ENCODE data around the gene GPANK1. TPM values are rescaled to one million over a fixed set of nuclear protein-coding genes. Genes with fewer than 3 reads are reported as not detected.

The GPANK1 gene
- total and polyA plus RNA-seq, 2 of the 13 experiments (the other 11 are each of a cell fraction or from before 2014, with no cell fraction given) = 15.4 to 22.8 TPM

DNA sequence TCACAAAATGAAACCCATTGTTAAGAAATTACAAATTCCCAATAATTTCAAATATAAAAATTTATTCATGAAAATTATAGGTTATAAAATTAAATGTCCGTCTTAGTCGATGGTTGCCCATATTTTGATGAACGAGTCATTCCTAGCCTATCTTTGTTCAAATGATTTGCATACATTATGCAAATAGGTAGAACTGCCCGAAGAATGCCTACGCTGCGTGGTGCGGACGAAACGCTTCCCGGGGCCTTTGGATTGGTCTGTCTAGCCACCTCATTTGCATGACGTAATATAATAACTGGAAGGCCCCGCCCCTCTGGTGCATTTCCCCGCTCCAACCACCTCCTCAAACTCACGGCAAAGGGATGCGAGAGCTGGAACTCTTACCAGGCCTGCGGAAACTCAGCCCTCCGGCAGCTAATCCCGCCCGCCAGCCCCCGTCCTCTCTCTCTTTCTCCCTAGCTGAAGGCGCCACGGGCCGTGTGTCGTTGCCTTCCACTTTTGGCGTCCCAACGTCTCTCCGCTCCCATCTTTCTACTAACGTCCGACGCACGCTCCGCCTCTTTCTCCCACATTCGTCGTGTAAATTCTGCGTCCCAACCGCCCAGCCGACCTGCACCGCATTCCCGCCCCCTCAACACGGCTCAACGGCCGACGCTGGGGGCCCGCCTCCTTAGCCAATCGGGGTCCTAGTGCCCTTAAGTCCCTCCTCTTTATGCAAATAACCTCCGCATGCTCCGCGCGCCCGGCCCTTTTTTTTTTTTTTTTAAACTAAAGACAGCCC lies 44.8 kb downstream of the GPANK1 start (continued):
- TF ChIP-seq PLSCR1 (CRISPR knock-in tag; IDR thresholded peaks at IDR 0.05; ENCODE audit: borderline replicate concordance) (no peak), ZNF496 (CRISPR knock-in tag; IDR thresholded peaks at IDR 0.05; ENCODE audit: insufficient replicate concordance) (no peak), ZNF780A (CRISPR knock-in tag; IDR thresholded peaks at IDR 0.05) (no peak; the same call in 1 of the 2 replicates), PHF8 (CRISPR knock-in tag; IDR thresholded peaks at IDR 0.05) (peak; percentile 65; the same call in 1 of the 2 replicates), SKI (IDR thresholded peaks at IDR 0.05; ENCODE audit: partially characterized antibody) (peak; percentile 53), MXD1 (CRISPR knock-in tag; IDR thresholded peaks at IDR 0.05) (no peak), ZNF17 (CRISPR knock-in tag; IDR thresholded peaks at IDR 0.05) (no peak), ELF3 (CRISPR knock-in tag; IDR thresholded peaks at IDR 0.05) (no peak), ZNF10 (CRISPR knock-in tag; IDR thresholded peaks at IDR 0.05; ENCODE audit: borderline replicate concordance, low read depth) (no peak), RFX1 (IDR thresholded peaks at IDR 0.05) (no peak), ZFP36L2 (CRISPR knock-in tag; IDR thresholded peaks at IDR 0.05) (no peak), NR0B2 (CRISPR knock-in tag; IDR thresholded peaks at IDR 0.05) (no peak), XBP1 (CRISPR knock-in tag; IDR thresholded peaks at IDR 0.05) (no peak), ADNP (CRISPR knock-in tag; IDR thresholded peaks at IDR 0.05) (no peak), ZNF335 (CRISPR knock-in tag; IDR thresholded peaks at IDR 0.05) (peak; percentile 84), RELA (CRISPR knock-in tag; IDR thresholded peaks at IDR 0.05) (no peak), SMAD9 (CRISPR knock-in tag; IDR thresholded peaks at IDR 0.05) (0 out of 2 replicates have a peak, but pooled peaks have one; percentile 25), MZF1 (CRISPR knock-in tag; IDR thresholded peaks at IDR 0.05; ENCODE audit: borderline replicate concordance) (no peak), CCAR2 (optimal IDR thresholded peaks at IDR 0.05; ENCODE audit: low read depth, low read length) (no peak), CENPX (CRISPR knock-in tag; IDR thresholded peaks at IDR 0.05) (no peak), CCDC6 (CRISPR knock-in tag; IDR thresholded peaks at IDR 0.05) (peak; percentile 91), NFE2L1 (CRISPR knock-in tag; IDR thresholded peaks at IDR 0.05; ENCODE audit: borderline replicate concordance) (no peak), ZMAT3 (CRISPR knock-in tag; conservative IDR thresholded peaks at IDR 0.05) (peak; percentile 47), CBFB (CRISPR knock-in tag; IDR thresholded peaks at IDR 0.05) (no peak), ZSCAN21 (CRISPR knock-in tag; IDR thresholded peaks at IDR 0.05; ENCODE audit: borderline replicate concordance) (peak; percentile 82), WIZ (CRISPR knock-in tag; IDR thresholded peaks at IDR 0.05) (peak; percentile 94), ZNF354B (CRISPR knock-in tag; IDR thresholded peaks at IDR 0.05) (peak; percentile 93; the same call in 1 of the 2 replicates), ZNF138 (CRISPR knock-in tag; IDR thresholded peaks at IDR 0.05; ENCODE audit: low read depth) (no peak)
- TF ChIP-seq, protein P1, sequence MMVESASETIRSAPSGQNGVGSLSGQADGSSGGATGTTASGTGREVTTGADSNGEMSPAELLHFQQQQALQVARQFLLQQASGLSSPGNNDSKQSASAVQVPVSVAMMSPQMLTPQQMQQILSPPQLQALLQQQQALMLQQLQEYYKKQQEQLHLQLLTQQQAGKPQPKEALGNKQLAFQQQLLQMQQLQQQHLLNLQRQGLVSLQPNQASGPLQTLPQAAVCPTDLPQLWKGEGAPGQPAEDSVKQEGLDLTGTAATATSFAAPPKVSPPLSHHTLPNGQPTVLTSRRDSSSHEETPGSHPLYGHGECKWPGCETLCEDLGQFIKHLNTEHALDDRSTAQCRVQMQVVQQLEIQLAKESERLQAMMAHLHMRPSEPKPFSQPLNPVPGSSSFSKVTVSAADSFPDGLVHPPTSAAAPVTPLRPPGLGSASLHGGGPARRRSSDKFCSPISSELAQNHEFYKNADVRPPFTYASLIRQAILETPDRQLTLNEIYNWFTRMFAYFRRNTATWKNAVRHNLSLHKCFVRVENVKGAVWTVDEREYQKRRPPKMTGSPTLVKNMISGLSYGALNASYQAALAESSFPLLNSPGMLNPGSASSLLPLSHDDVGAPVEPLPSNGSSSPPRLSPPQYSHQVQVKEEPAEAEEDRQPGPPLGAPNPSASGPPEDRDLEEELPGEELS (CRISPR knock-in tag; IDR thresholded peaks at IDR 0.05) = peak; percentile 76; the same call in 1 of the 2 replicates

Measured in HepG2 (cell line).